Adipocyte (in vitro differentiated cells): ENCODE results near the gene PHLDB2.
"Not testable (repeated sequence)": the region's sequence is repeated elsewhere in the genome, so short reads cannot be mapped to it uniquely, and the experiment has no call there.

Experiments used
- DNase-seq: peaks from one replicate; pipeline ENCODE4 v3.0.0-alpha.2; 2015; ENCODE audit warnings: low read depth
- H3K27me3 ChIP-seq: replicated peaks from 2 replicates; pipeline ENCODE4 v1.7.0; 2013; ENCODE audit warnings: mild to moderate bottlenecking, low read length, moderate library complexity; ENCODE audit not compliant: control insufficient read depth, insufficient read depth
- H3K36me3 ChIP-seq: 2 replicates; pipeline ENCODE4 v1.7.0; 2013; ENCODE audit warnings: low read length, mild to moderate bottlenecking, moderate library complexity; ENCODE audit not compliant: control insufficient read depth, insufficient read depth, severe bottlenecking
- H3K4me1 ChIP-seq: 2 replicates; pipeline ENCODE4 v1.7.0; 2013; ENCODE audit warnings: mild to moderate bottlenecking, low read length, moderate library complexity; ENCODE audit not compliant: control insufficient read depth, insufficient read depth
- H3K4me3 ChIP-seq: 2 replicates; pipeline ENCODE4 v1.7.0; 2013; ENCODE audit warnings: mild to moderate bottlenecking, low read length, moderate library complexity
- H3K9ac ChIP-seq: 2 replicates; pipeline ENCODE4 v1.7.0; 2013; ENCODE audit warnings: mild to moderate bottlenecking, low read length, moderate library complexity
- H3K9me3 ChIP-seq: 2 replicates; pipeline ENCODE4 v1.7.0; 2013; ENCODE audit warnings: mild to moderate bottlenecking, low read length, moderate library complexity; ENCODE audit not compliant: control insufficient read depth

The PHLDB2 gene

GRCh38 chr3:111859061-111859973, at the start of gene PHLDB2:
TSS of gene PHLDB2 (plus strand) at chr3:111859265. CDS start at chr3:111884078, 24,813 bp downstream.
- no peaks in the 10 kb centered on the region for H3K9me3 ChIP-seq
- peak within 1 kb of the TSS; percentile 96 for H3K4me3 ChIP-seq
- H3K27me3 ChIP-seq = no peaks in the 10 kb centered on the region
- H3K9ac ChIP-seq = peak within 1 kb of the TSS; percentile 97
- peaks cover 34% of the 10 kb centered on the region for H3K4me1 ChIP-seq
- H3K36me3 ChIP-seq = no peaks in the 10 kb centered on the region
- peak; percentile 92 for DNase-seq

- H3K36me3 ChIP-seq = no peaks in the 10 kb centered on the region
- peaks cover 62% of the 10 kb centered on the region for H3K4me1 ChIP-seq
- no peaks in the 10 kb centered on the region for H3K27me3 ChIP-seq
- no peaks in the 10 kb centered on the region for H3K9me3 ChIP-seq
- peak overlapping the region; percentile 11 for H3K4me3 ChIP-seq
- peak overlapping the region; percentile 13 for H3K9ac ChIP-seq
- peak; percentile 67 for DNase-seq
These were observed 48.2 kb upstream of the PHLDB2 start for GRCh38 chr3:111810909-111811308.

GRCh38 chr3:111811811-111812210, 47.3 kb upstream of the PHLDB2 start:
- Histone ChIP-seq H3K9me3 (no peaks in the 10 kb centered on the region), H3K27me3 (no peaks in the 10 kb centered on the region), H3K4me1 (peaks cover 62% of the 10 kb centered on the region), H3K36me3 (no peaks in the 10 kb centered on the region), H3K4me3 (no peak overlapping the region), H3K9ac (peak overlapping the region; percentile 13)
- no peak for DNase-seq

- Histone ChIP-seq H3K36me3 (no peaks in the 10 kb centered on the region), H3K9me3 (no peaks in the 10 kb centered on the region), H3K4me3 (no peak overlapping the region), H3K9ac (no peak overlapping the region), H3K4me1 (peaks cover 59% of the 10 kb centered on the region), H3K27me3 (no peaks in the 10 kb centered on the region)
- no peak for DNase-seq
These were observed 46.4 kb upstream of the PHLDB2 start for GRCh38 chr3:111812701-111813100.

GRCh38 chr3:111813441-111813840, 45.6 kb upstream of the PHLDB2 start:
- Histone ChIP-seq H3K4me1 (peaks cover 52% of the 10 kb centered on the region), H3K27me3 (no peaks in the 10 kb centered on the region), H3K9ac (no peak overlapping the region), H3K4me3 (no peak overlapping the region), H3K36me3 (no peaks in the 10 kb centered on the region), H3K9me3 (no peaks in the 10 kb centered on the region)
- no peak for DNase-seq

GRCh38 chr3:111813979-111814378, 45.1 kb upstream of the PHLDB2 start:
- Histone ChIP-seq H3K9me3 (no peaks in the 10 kb centered on the region), H3K36me3 (no peaks in the 10 kb centered on the region), H3K9ac (no peak overlapping the region), H3K27me3 (no peaks in the 10 kb centered on the region), H3K4me3 (no peak overlapping the region), H3K4me1 (peaks cover 46% of the 10 kb centered on the region)
- DNase-seq = no peak

GRCh38 chr3:111816771-111817170, 42.3 kb upstream of the PHLDB2 start:
- not testable (repeated sequence) for H3K27me3 ChIP-seq, H3K36me3 ChIP-seq, DNase-seq, H3K4me3 ChIP-seq, H3K9ac ChIP-seq
- Histone ChIP-seq H3K4me1 (peaks cover 22% of the 10 kb centered on the region), H3K9me3 (peaks cover 13% of the 10 kb centered on the region)

GRCh38 chr3:111819927-111820326, 39.1 kb upstream of the PHLDB2 start:
- peak overlapping the region; percentile 29 for H3K4me3 ChIP-seq
- no peaks in the 10 kb centered on the region for H3K36me3 ChIP-seq
- H3K9ac ChIP-seq = no peak overlapping the region
- peaks cover 5% of the 10 kb centered on the region for H3K4me1 ChIP-seq
- peaks cover 13% of the 10 kb centered on the region for H3K9me3 ChIP-seq
- no peaks in the 10 kb centered on the region for H3K27me3 ChIP-seq
- DNase-seq = no peak

GRCh38 chr3:111820651-111821050, 38.4 kb upstream of the PHLDB2 start:
- no peak overlapping the region for H3K9ac ChIP-seq
- no peaks in the 10 kb centered on the region for H3K36me3 ChIP-seq
- no peak overlapping the region for H3K4me3 ChIP-seq
- H3K4me1 ChIP-seq = peaks cover 5% of the 10 kb centered on the region
- H3K27me3 ChIP-seq = no peaks in the 10 kb centered on the region
- no peak for DNase-seq
- peaks cover 13% of the 10 kb centered on the region for H3K9me3 ChIP-seq

GRCh38 chr3:111821891-111822290, 37.2 kb upstream of the PHLDB2 start:
- no peak overlapping the region for H3K9ac ChIP-seq
- no peaks in the 10 kb centered on the region for H3K36me3 ChIP-seq
- H3K27me3 ChIP-seq = no peaks in the 10 kb centered on the region
- H3K9me3 ChIP-seq = peaks cover 13% of the 10 kb centered on the region
- no peak for DNase-seq
- H3K4me3 ChIP-seq = no peak overlapping the region
- peaks cover 5% of the 10 kb centered on the region for H3K4me1 ChIP-seq

GRCh38 chr3:111822804-111823203, 36.3 kb upstream of the PHLDB2 start:
- Histone ChIP-seq H3K4me3 (no peak overlapping the region), H3K4me1 (peaks cover 8% of the 10 kb centered on the region), H3K36me3 (no peaks in the 10 kb centered on the region), H3K27me3 (no peaks in the 10 kb centered on the region), H3K9ac (no peak overlapping the region), H3K9me3 (peaks cover 13% of the 10 kb centered on the region)
- DNase-seq = no peak
